Activated naive CD4-positive, alpha-beta T cell treated with anti-CD3 and anti-CD28 coated beads for 36 hours (primary cell): Measurements from ENCODE around the gene NEK7. TPM values are rescaled to one million over a fixed set of nuclear protein-coding genes. Genes with fewer than 3 reads are reported as not detected.

Source experiments
- total RNA-seq, 2 experiments: library from RNA; stranded (reverse); gene quantifications; one replicate each; pipeline ENCODE4 v1.2.3, GENCODE V29; 2021

The NEK7 gene
- total RNA-seq, 2 experiments from 2014 or later = 45.6 to 49.7 TPM

Other genes with a start within 250 kb of the NEK7 start
- gene LHX9, start 239.6 kb upstream of the NEK7 start, total RNA-seq = not detected